HepG2 (cell line): ENCODE data around the gene SPEM2. TPM values are rescaled to one million over a fixed set of nuclear protein-coding genes. Genes with fewer than 3 reads are reported as not detected.
A peak's percentile ranks its signal among the peaks of the same experiment; 100 is the strongest.

Experiments
- AGO1 ChIP-seq: fragments of 200-400 bp; formaldehyde crosslinking; IDR thresholded peaks from 2 replicates; pipeline ENCODE4 v1.6.1; 2017; ENCODE audit warnings: mild to moderate bottlenecking, low read depth, low read length, moderate library complexity; ENCODE audit not compliant: poor library complexity, severe bottlenecking
- AHDC1 ChIP-seq: sonication (generic); formaldehyde crosslinking; IDR thresholded peaks from 2 replicates; pipeline ENCODE4 v1.5.1; 2020; ENCODE audit warnings: mild to moderate bottlenecking, missing genetic modification reagents, borderline replicate concordance
- CEBPG ChIP-seq: IDR thresholded peaks from 2 replicates; pipeline ENCODE4 v1.6.1; 2016
- CHD2 ChIP-seq: IDR thresholded peaks from 2 replicates; pipeline ENCODE4 v1.6.1; 2011; ENCODE audit warnings: low read depth, low read length, improper control_type of control experiment
- ETS1 ChIP-seq: sonication (generic); formaldehyde crosslinking; IDR thresholded peaks from 2 replicates; pipeline ENCODE4 v1.4.0; 2020; ENCODE audit warnings: missing genetic modification reagents
- GATA4 ChIP-seq: sonication (generic); IDR thresholded peaks from 2 replicates; pipeline ENCODE4 v1.6.1; 2016; ENCODE audit warnings: antibody characterized with exemption, low read depth, borderline replicate concordance
- KAT8 ChIP-seq: IDR thresholded peaks from 2 replicates; pipeline ENCODE4 v1.6.1; 2016; ENCODE audit warnings: missing genetic modification reagents, missing compliant biosample characterization
- MXD1 ChIP-seq: sonication (generic); formaldehyde crosslinking; IDR thresholded peaks from 2 replicates; pipeline ENCODE4 v1.4.0; 2020; ENCODE audit warnings: mild to moderate bottlenecking, missing genetic modification reagents
- MXI1 ChIP-seq: IDR thresholded peaks from 3 replicates; pipeline ENCODE4 v1.6.1; 2012; ENCODE audit warnings: low read depth, low read length, inconsistent platforms, borderline replicate concordance
- RXRB ChIP-seq: IDR thresholded peaks from 2 replicates; pipeline ENCODE4 v1.6.1; 2016; ENCODE audit warnings: borderline replicate concordance, missing genetic modification reagents, missing compliant biosample characterization
- SIN3B ChIP-seq: fragments of 150-350 bp; IDR thresholded peaks from 2 replicates; pipeline ENCODE4 v1.6.1; 2014; ENCODE audit warnings: low read length
- TBP ChIP-seq: sonication (generic); formaldehyde crosslinking; IDR thresholded peaks from 2 replicates; pipeline ENCODE4 v1.5.0; 2020; ENCODE audit warnings: missing genetic modification reagents
- ZBTB8A ChIP-seq: sonication (generic); formaldehyde crosslinking; IDR thresholded peaks from 2 replicates; pipeline ENCODE4 v1.4.0; 2020; ENCODE audit warnings: mild to moderate bottlenecking, low read depth, missing genetic modification reagents, borderline replicate concordance
- ZGPAT ChIP-seq: IDR thresholded peaks from 2 replicates; pipeline ENCODE4 v1.6.1; 2016; ENCODE audit warnings: mild to moderate bottlenecking
- ZNF354B ChIP-seq: sonication (generic); formaldehyde crosslinking; IDR thresholded peaks from 2 replicates; pipeline ENCODE4 v1.8.0; 2022; ENCODE audit warnings: mild to moderate bottlenecking, missing genetic modification reagents
- ZNF639 ChIP-seq: conservative IDR thresholded peaks from 2 replicates; pipeline ENCODE4 v1.6.1; 2018; ENCODE audit warnings: missing genetic modification reagents
- ZNF672 ChIP-seq: sonication (generic); formaldehyde crosslinking; IDR thresholded peaks from 2 replicates; pipeline ENCODE4 v1.8.1; 2022; ENCODE audit warnings: missing genetic modification reagents
- ZNF740 ChIP-seq: sonication (generic); formaldehyde crosslinking; IDR thresholded peaks from 2 replicates; pipeline ENCODE4 v1.4.0; 2020; ENCODE audit warnings: missing genetic modification reagents
- ZNF768 ChIP-seq: sonication (generic); formaldehyde crosslinking; IDR thresholded peaks from 2 replicates; pipeline ENCODE4 v1.4.0; 2020; ENCODE audit warnings: missing genetic modification reagents
- ZSCAN9 ChIP-seq: IDR thresholded peaks from 2 replicates; pipeline ENCODE4 v1.6.1; 2016; ENCODE audit warnings: borderline replicate concordance
- polyA plus RNA-seq, 8 experiments: library from polyadenylated mRNA; depleted of rRNA in 3 of 8; stranded (reverse) in 7 of 8; unstranded in 1 of 8; fragments of >200 nt; fragmentation: Illumina TruSeq in 4 of 8; extraction: Trizol in 4 of 8; gene quantifications; 2 replicates each; pipeline versions ENCODE4 v1.2.1 to v1.2.3, GENCODE V29; 2011 to 2016; ENCODE audit warnings: low read depth in 4 of 8, missing spikeins in 1 of 8, mixed read lengths in 1 of 8; ENCODE audit not compliant: insufficient read depth in 1 of 8
- total RNA-seq, 5 experiments: library from RNA; depleted of rRNA; stranded (reverse); fragments of >200 nt; fragmentation: Illumina TruSeq; extraction: Trizol; gene quantifications; 2 replicates each; pipeline ENCODE4 v1.2.3, GENCODE V29; 2016; ENCODE audit warnings: low read depth in 1 of 5

The SPEM2 gene
- total and polyA plus RNA-seq, 2 of the 13 experiments (the other 11 are each of a cell fraction or from before 2014, with no cell fraction given), result not detected

- no peak; the same call in 1 of the 2 replicates for TF ChIP-seq AHDC1 (CRISPR knock-in tag)
- TF ChIP-seq ZNF354B, result no peak
- TF ChIP-seq SIN3B, result peak; percentile 80
- TF ChIP-seq ZNF672, result no peak
- no peak for TF ChIP-seq ZSCAN9
- no peak; the same call in none of the 2 replicates for TF ChIP-seq KAT8 (CRISPR knock-in tag)
- no peak for TF ChIP-seq MXD1 (CRISPR knock-in tag)
- TF ChIP-seq CHD2, result peak; percentile 85
- TF ChIP-seq GATA4, result peak; percentile 41; the same call in 1 of the 2 replicates
- TF ChIP-seq ZGPAT (CRISPR knock-in tag), result 0 out of 2 replicates have a peak, but pooled peaks have one; percentile 18
- TF ChIP-seq ZNF768 (CRISPR knock-in tag), result peak; percentile 60; the same call in 1 of the 2 replicates
- TF ChIP-seq MXI1, result no peak
- no peak for TF ChIP-seq ZNF639
- no peak for TF ChIP-seq RXRB
- no peak for TF ChIP-seq CEBPG (CRISPR knock-in tag)
- peak; percentile 4; the same call in 1 of the 2 replicates for TF ChIP-seq ZNF740
- TF ChIP-seq ZBTB8A (CRISPR knock-in tag), result no peak
- TF ChIP-seq ETS1 (CRISPR knock-in tag), result no peak
- no peak for TF ChIP-seq AGO1
- TF ChIP-seq TBP (CRISPR knock-in tag), result no peak
These were observed 21.3 kb upstream of the SPEM2 start, which contains the start of gene TMEM256 (continued) for GRCh38 chr17:7403977-7404736.
